ENCODE results near the gene NME9.

The NME9 gene

DNA sequence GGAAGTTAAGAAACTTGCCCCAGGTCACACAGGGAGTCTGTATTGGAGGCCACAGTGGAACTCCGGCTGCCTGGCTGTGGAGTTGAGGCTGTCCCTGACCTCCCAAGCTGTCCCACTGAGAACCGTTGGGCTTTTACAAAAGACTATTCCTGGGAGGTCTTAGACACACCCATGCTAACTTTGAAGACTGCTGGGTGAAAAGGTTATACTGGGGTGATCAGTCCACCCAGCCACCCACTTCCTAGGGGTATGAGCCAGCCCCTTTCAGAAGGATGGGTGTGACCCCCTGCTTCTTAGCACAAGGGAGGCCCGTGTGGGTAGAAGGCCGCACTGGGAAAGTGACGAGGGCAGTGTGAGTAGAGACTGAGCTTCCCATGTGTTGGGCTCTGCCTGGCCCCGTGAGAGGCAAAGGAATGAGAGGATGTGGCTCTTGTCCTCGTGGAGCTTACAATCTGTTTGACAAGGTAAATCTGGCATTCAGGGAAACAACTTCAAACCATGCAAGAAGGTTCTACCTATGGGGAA is 37.7 kb upstream of the NME9 start:
- H3K36me3 Mint-ChIP-seq (ENCODE audit: low read depth) = no peaks in the 10 kb centered on the region
- DNase-seq = no peak
- no peak overlapping the region for H3K4me3 Mint-ChIP-seq
- H3K4me1 Mint-ChIP-seq (ENCODE audit: low read depth) = peaks cover 8% of the 10 kb centered on the region
- H3K9me3 Mint-ChIP-seq = no peaks in the 10 kb centered on the region
- H3K27ac Mint-ChIP-seq = no peak overlapping the region
- peaks cover 17% of the 10 kb centered on the region for H3K27me3 Mint-ChIP-seq

DNA sequence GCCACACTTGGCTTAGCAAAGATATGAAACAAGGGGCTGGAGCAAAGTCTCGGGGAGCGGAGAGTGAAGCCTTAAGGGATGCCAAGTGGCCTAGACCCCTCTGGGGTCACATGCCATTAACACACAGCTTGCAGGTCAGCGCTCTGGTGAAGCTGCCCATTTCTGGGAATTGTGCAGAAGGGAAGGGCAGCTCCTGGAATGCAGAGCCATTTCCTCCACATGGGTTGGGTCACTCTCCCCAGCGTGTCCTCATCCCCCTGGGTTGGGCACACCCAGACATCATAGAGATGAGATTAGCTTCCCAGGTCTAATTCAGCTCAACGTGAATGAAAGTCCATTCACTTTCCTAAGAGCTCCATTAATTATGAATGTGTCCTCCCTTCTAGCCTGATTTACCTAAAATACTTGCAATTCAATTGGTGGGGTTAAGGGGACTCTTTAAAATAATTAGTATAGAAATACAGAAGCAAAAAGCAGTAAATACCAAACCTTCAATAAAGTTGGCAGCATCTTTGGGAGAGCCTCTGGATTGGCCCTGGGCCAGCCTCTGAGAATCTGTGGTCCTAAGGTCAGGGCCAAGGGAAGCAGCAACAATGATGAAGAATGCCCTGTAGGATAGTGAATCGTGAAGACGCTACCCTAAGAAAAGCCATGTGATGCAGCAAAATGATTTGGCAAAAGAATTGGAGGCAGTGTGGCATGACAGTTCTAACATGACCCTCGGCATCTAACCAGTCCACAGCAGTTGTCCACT is 36.5 kb upstream of the NME9 start:
- Mint-ChIP-seq H3K27me3 (peaks cover 10% of the 10 kb centered on the region), H3K4me3 (no peak overlapping the region), H3K36me3 (ENCODE audit: low read depth) (no peaks in the 10 kb centered on the region), H3K4me1 (ENCODE audit: low read depth) (peaks cover 2% of the 10 kb centered on the region), H3K27ac (no peak overlapping the region), H3K9me3 (no peaks in the 10 kb centered on the region)
- no peak for DNase-seq

DNA sequence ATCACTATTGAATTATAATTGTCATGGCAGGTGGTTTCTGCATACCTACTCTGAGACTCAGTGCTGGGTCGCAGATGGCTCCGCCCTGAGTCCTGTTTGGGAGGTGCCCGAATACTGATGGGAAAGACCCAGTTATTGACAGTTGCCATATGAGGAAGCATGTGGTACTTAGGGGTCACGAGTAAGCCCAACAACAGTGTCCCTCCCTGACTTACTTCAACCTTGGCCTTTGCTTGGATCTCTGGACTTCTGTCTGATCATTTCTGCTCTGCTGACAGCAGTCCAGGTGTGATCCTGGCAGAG is 35.6 kb upstream of the NME9 start:
- Mint-ChIP-seq H3K27me3 (peaks cover 3% of the 10 kb centered on the region), H3K36me3 (ENCODE audit: low read depth) (no peaks in the 10 kb centered on the region), H3K9me3 (no peaks in the 10 kb centered on the region), H3K4me3 (no peak overlapping the region), H3K27ac (no peak overlapping the region), H3K4me1 (ENCODE audit: low read depth) (no peaks in the 10 kb centered on the region)
- no peak for DNase-seq

DNA sequence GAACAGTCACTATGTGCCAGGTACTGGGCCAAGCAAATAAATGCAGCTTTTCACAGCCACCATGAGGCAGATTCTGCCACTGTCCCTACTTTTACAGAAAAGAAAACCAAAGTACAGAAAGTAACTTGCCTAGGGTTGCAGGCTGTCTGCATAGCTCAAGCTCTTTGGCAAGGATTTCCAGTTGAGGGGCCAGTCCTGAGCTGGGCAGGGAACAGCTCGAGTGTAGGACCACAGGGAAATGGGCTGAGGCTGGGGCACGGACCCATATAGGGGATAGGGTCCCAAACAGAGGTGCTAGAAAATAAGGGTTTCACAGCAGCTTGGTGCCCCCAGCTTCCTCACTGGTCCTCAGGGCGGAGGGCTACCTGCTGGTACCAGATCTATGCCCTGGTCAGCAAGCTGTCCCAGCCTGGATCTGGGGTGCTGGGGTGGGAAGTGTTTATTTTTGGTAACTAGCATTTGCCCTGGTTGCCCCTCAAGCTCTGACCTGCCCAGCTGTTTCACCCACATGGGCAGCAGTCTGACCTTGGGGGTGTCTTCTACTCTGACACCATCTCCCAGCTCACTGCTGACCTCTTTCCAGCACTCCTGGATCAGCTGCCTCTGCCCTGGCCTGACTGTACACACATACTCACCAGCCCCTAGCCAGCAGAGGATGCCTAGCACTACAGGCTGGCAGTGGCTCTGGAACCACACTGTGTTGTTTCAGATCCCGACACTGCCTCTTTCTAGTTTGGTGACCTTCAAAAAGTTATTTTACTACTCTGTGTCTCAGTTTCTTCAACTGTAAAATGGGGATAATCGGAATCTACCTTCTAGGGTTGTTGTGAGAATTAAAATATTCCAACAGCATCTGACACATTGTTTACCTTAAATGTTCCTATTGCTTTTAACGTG is 35.0 kb upstream of the NME9 start:
- no peaks in the 10 kb centered on the region for H3K9me3 Mint-ChIP-seq
- H3K27me3 Mint-ChIP-seq = no peaks in the 10 kb centered on the region
- no peaks in the 10 kb centered on the region for H3K36me3 Mint-ChIP-seq (ENCODE audit: low read depth)
- H3K4me1 Mint-ChIP-seq (ENCODE audit: low read depth) = no peaks in the 10 kb centered on the region
- no peak overlapping the region for H3K27ac Mint-ChIP-seq
- DNase-seq = no peak
- H3K4me3 Mint-ChIP-seq = no peak overlapping the region

DNA sequence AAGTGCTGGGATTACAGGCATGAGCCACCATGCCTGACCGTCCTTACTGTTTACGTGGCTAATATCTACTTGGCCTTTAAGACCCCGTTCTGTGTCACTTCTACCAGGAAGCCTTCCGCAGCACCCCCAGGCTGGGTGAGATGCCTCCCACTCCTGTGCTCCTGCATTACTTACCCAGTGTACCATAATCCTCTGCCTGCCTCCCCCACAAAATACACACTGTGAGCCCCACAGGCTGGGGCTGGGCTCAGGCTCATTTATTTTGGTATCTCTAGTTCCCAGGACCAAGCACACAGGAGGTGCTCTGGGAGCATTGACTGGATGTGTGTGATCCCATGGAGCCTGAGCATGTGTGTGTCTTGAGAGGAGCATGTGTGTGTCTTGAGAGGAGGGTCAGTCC is 33.7 kb upstream of the NME9 start:
- no peak for DNase-seq
- Mint-ChIP-seq H3K27me3 (no peaks in the 10 kb centered on the region), H3K4me3 (no peak overlapping the region), H3K4me1 (ENCODE audit: low read depth) (no peaks in the 10 kb centered on the region), H3K27ac (no peak overlapping the region), H3K36me3 (ENCODE audit: low read depth) (no peaks in the 10 kb centered on the region), H3K9me3 (no peaks in the 10 kb centered on the region)

DNA sequence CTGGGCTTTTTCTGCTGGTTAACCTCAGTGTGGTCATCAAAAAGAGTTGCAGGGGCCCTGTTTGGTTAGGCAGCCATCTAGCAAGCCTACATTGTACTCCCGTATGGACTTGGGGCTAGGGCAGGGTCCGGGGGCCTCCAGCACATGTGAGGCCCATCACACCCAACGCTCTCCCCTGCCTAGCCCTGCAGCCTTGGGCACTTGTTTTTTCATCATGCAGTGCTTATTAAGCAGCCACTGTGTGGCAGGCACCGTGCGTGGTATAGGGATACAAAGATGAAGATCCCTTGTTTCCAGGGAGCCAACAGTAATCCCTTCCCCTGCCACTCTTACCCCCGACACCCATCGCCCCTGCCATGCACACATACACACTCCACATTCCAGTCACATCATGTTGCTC is 32.9 kb upstream of the NME9 start:
- Mint-ChIP-seq H3K9me3 (no peaks in the 10 kb centered on the region), H3K27me3 (no peaks in the 10 kb centered on the region), H3K27ac (no peak overlapping the region), H3K36me3 (ENCODE audit: low read depth) (no peaks in the 10 kb centered on the region), H3K4me1 (ENCODE audit: low read depth) (no peaks in the 10 kb centered on the region), H3K4me3 (no peak overlapping the region)
- DNase-seq = no peak

DNA sequence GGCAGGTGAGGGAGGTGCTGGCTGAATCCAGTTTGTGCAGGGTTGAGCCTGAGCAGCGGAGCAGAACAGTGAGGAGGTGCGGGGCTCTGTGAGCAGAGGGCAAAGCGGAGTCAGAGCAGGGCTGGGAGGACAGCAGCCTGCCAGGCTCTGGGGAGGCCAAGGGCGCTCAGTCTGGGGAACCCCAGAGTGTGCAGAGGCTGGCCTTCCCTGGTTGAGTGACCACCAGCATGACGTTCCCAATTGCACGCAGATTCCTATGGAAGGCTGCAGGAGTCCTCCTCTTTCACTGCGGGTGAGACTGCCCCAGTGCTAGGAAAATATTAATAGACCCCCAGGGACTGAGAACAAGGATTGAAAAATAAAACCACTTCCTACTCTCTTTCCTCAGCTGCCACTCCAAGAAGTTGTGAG is 31.9 kb upstream of the NME9 start:
- no peaks in the 10 kb centered on the region for H3K4me1 Mint-ChIP-seq (ENCODE audit: low read depth)
- no peaks in the 10 kb centered on the region for H3K9me3 Mint-ChIP-seq
- no peak overlapping the region for H3K4me3 Mint-ChIP-seq
- H3K36me3 Mint-ChIP-seq (ENCODE audit: low read depth) = no peaks in the 10 kb centered on the region
- no peaks in the 10 kb centered on the region for H3K27me3 Mint-ChIP-seq
- H3K27ac Mint-ChIP-seq = no peak overlapping the region
- no peak for DNase-seq

DNA sequence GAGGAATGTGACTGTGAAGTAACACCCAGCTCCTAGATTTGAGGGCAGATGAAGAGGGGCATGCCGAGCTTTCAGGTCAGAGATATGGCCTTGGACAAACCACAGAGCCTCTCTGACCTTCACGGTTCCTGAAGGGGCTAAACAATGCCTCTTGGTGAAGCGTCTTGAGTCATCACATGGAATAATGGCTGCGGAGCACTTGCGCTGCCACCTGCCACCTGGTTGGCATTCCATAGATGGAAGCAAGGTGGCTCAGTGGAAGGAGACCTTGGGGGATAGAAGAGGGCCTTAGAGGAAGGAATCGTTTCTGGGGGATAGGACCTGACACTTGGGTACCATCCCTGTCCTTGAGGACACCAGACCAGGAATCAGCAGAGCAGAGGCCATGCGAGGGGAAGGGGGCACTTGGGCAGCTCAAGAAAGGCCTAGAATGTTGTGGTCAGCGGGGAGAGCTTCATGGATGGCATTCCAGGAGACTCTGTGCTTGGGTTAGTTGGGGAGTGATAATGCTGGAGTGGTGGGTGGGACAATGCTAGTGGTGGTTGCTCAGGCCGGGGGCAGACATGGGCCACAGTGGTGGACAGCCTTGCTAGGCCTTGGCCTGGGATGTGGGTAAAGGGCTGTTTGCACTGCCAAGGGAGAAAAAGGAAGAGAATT is 31.3 kb upstream of the NME9 start:
- Mint-ChIP-seq H3K4me3 (no peak overlapping the region), H3K27me3 (no peaks in the 10 kb centered on the region), H3K36me3 (ENCODE audit: low read depth) (no peaks in the 10 kb centered on the region), H3K27ac (no peak overlapping the region), H3K9me3 (no peaks in the 10 kb centered on the region), H3K4me1 (ENCODE audit: low read depth) (no peaks in the 10 kb centered on the region)
- no peak for DNase-seq

DNA sequence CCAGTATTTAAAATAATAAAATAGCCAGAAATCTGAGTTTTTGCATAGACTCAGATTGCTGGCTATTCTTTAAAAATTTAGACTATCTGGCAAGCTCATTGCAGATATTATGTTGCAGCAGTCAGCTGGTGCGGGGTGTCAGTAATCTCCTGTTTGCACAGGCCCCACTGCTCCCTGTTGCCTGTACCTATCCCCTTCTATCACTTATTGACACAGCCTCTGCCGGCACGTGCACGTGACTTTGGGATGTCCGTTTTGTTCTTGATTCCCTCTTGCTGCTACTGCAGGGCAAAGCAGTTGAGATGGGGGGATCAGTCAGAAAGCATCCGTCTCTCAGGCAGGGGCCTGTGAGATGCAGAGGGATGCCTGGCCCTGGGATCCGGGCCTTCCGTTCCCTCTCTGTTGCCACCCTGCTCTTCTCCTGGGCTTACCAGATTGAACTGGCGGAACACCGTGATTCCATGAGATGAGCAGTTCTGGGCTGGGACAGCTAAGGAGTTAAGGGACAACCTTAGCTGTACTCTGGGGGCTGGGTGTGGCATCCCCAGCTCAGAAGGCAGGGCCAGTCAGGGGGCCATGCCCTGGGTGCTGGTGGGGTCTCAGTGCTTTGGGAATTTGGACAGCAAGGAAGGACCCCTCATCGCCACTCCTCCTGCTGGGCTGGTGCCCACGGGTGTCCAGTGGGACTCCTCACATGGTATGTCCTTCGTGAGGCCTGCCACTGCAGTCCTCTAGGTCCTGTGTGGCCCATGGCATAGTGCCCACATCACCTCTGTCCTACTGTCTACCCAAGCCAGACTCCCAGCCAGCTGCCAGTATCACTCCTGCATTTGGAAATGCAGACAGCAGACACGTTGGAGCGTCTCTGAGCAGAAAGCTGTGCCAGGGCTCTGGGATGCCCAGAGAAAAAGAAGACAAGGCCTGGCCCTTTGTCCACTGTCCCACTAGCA is 30.5 kb upstream of the NME9 start:
- Mint-ChIP-seq H3K27me3 (no peaks in the 10 kb centered on the region), H3K36me3 (ENCODE audit: low read depth) (no peaks in the 10 kb centered on the region), H3K9me3 (no peaks in the 10 kb centered on the region), H3K4me1 (ENCODE audit: low read depth) (no peaks in the 10 kb centered on the region), H3K27ac (no peak overlapping the region), H3K4me3 (no peak overlapping the region)
- no peak for DNase-seq

DNA sequence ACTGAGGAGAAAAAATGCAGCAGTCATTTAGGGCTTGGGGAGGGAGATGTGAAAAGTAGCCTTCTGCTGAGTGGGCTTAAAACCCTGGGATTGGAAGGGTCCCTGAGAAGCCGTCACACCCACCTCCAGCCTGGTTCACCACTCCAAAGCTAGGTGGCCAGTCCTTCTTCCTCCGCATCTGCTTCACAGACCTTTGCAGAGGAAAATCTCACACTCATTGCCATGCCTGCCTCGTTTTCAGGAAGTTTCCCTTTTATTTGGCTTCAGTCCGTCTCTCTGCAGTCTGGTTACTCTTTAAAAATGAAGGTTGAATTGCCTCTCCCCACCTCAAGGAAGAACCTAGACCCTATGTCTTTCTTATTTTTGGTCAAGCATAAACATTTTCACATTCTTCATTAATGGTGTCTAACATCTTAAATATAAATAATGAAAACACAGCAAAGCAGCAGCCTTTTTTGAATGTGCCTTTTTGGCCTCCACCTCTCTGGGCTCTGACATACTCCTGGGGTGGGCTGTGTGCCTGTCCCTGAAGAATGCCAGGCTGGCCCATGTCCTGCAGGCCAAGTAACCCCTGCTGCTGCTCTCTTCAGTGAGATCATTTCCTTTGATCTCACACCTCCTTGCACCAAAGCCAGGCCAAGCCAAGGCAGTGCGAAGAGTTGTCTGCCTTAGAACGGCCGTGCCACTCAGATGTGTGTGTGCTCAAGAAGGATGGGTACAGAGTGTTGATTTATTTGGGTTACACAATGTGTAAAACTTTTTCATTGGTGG is 29.7 kb upstream of the NME9 start:
- H3K4me3 Mint-ChIP-seq = no peak overlapping the region
- no peaks in the 10 kb centered on the region for H3K27me3 Mint-ChIP-seq
- H3K27ac Mint-ChIP-seq = no peak overlapping the region
- DNase-seq = no peak
- H3K4me1 Mint-ChIP-seq (ENCODE audit: low read depth) = no peaks in the 10 kb centered on the region
- no peaks in the 10 kb centered on the region for H3K36me3 Mint-ChIP-seq (ENCODE audit: low read depth)
- no peaks in the 10 kb centered on the region for H3K9me3 Mint-ChIP-seq

DNA sequence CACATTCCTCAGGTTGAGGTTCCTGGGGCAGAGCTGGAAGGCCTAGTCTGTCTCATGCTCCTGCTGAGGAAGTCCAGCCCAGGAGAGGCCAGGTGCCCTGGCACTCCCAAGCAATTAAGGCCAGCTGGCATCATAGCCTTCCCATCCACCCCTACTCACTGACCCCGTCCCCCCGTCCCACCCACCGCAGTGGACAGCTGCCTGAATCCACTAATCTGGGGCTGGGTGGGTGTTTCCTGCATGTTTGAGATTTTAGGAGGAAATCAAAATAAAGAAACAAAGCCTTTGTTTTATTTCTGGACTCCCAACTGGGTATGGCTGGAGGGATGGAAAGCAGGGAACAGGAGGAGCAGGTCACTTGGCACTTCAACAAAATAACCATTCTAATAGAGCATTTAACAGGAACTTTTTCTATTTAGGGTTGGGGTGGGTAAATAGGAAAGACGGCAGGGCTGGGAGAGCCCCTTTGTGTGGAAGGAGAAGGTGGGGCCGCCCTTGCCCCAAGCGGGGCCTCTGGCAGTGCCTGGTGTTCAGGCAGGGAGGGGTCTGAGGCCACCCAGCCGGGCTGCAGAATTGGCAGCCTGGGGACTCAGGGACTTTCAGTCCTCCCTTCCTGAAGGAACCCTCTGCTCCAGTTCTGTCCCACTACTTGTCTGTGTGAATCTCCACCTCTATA is 27.2 kb upstream of the NME9 start:
- Mint-ChIP-seq H3K4me1 (ENCODE audit: low read depth) (no peaks in the 10 kb centered on the region), H3K4me3 (no peak overlapping the region), H3K36me3 (ENCODE audit: low read depth) (no peaks in the 10 kb centered on the region)

DNA sequence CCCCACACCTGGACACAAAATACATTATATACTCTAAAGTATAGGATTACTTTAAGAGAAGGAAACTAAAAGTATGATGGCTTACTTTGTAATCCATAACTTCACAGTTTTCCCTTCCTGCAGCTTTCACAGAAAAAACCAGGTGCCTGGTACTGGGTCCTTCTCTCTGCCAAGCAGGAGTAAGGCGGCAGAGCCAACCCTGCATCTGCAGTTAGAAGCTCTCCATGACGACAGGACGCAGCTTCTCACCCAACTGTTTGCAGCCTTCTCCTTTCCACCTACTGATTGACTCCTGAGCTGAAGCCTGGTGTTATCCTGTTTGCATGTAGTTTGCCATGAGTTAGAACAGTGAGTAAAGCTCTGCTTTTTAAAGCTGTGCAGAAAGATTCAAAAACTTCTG is 25.4 kb upstream of the NME9 start:
- Mint-ChIP-seq H3K4me3 (no peak overlapping the region), H3K4me1 (ENCODE audit: low read depth) (no peaks in the 10 kb centered on the region), H3K9me3 (no peaks in the 10 kb centered on the region), H3K36me3 (ENCODE audit: low read depth) (no peaks in the 10 kb centered on the region), H3K27me3 (peaks cover 9% of the 10 kb centered on the region), H3K27ac (no peak overlapping the region)
- no peak for DNase-seq

More for the DNA sequence above, 27.2 kb upstream of the NME9 start:
- H3K27me3 Mint-ChIP-seq = no peaks in the 10 kb centered on the region
- no peak overlapping the region for H3K27ac Mint-ChIP-seq
- no peak for DNase-seq
- H3K9me3 Mint-ChIP-seq = no peaks in the 10 kb centered on the region

DNA sequence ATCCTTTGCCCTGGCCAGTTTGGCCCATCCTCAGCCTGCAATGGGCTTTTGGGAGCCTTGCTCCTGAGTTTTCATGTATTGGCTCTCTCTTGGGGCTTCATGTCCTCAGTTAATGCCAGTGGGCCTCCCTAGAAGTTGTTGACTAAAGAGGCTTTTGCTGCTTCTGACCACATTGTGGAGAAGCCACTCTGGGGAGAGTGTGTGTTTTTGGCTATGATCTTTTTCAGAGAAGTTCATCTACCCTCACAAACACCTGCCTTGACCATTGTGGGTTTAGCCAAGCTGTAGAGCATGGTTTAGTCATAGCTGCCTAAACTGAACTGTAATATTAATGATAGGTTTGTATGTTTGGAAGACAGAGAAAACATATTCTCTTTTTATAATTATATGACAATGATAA is 24.7 kb upstream of the NME9 start:
- no peak overlapping the region for H3K27ac Mint-ChIP-seq
- no peak for DNase-seq
- H3K9me3 Mint-ChIP-seq = no peaks in the 10 kb centered on the region
- no peak overlapping the region for H3K4me3 Mint-ChIP-seq
- H3K36me3 Mint-ChIP-seq (ENCODE audit: low read depth) = no peaks in the 10 kb centered on the region
- H3K27me3 Mint-ChIP-seq = peaks cover 16% of the 10 kb centered on the region
- H3K4me1 Mint-ChIP-seq (ENCODE audit: low read depth) = no peaks in the 10 kb centered on the region
